ENCODE measurements around the gene RPS27A. TPM values are rescaled to one million over a fixed set of nuclear protein-coding genes. Genes with fewer than 3 reads are reported as not detected.

The RPS27A gene
- total RNA-seq (2011; cell fraction: chromatin; rRNA removed; ENCODE audit: low replicate concordance), result 331 and 344 TPM in 2 replicates
- total RNA-seq (2011; cell fraction: nucleolus; rRNA removed), result 339 and 368 TPM in 2 replicates
- total RNA-seq (2011; cell fraction: nucleoplasm; rRNA removed), result 601 and 1,012 TPM in 2 replicates
- total RNA-seq (2014; rRNA removed) (1,654 and 1,685 TPM in 2 replicates), total RNA-seq (2014; rRNA removed; fragmentation: Illumina TruSeq; extraction: Trizol) (3,037 and 3,271 TPM in 2 replicates), total RNA-seq (2015; rRNA removed; fragmentation: Illumina TruSeq; extraction: Trizol) (2,063 and 2,242 TPM in 2 replicates), total RNA-seq (2021) (1,392 and 1,538 TPM in 2 replicates), polyA plus RNA-seq (2011; rRNA removed) (3,088 and 3,282 TPM in 2 replicates), polyA plus RNA-seq (2014; fragmentation: Illumina TruSeq; extraction: Trizol) (1,383 and 1,726 TPM in 2 replicates), polyA plus RNA-seq (2014; fragmentation: Nextera tagmentation; extraction: Ambion mirVana) (1,000 to 10,000 TPM; 2,423 to 2,945 TPM), polyA plus RNA-seq (2014; rRNA removed) (2,195 and 2,258 TPM in 2 replicates), polyA minus RNA-seq (2011; rRNA and poly(A)+ RNA removed) (1,049 and 1,123 TPM in 2 replicates), Bru-seq, nascent RNA (percentile 100 among the genes with signal in this experiment), BruChase-seq, experiment 1, labeled RNA remaining after a 2-hour chase (percentile 99 among the genes with signal in this experiment), BruChase-seq, experiment 2, labeled RNA remaining after a 6-hour chase (percentile 99 among the genes with signal in this experiment)
- polyA plus RNA-seq (2011; cell fraction: cytosol; rRNA removed), result 748 and 1,744 TPM in 2 replicates
- 371 and 883 TPM in 2 replicates for polyA plus RNA-seq (2011; cell fraction: nucleus; rRNA removed)
- 2,166 and 2,345 TPM in 2 replicates for polyA plus RNA-seq (2012)
- 396 and 500 TPM in 2 replicates for polyA minus RNA-seq (2011; cell fraction: cytosol; rRNA and poly(A)+ RNA removed)
- 165 and 328 TPM in 2 replicates for polyA minus RNA-seq (2011; cell fraction: nucleus; rRNA and poly(A)+ RNA removed)
- long read RNA-seq, experiment 1, transcript RPS27A-203 (5 exons, 796 nt), result minor isoform, 370 of 2,144 reads
- long read RNA-seq, experiment 1, transcript RPS27A-201 (6 exons, 1,071 nt), result major isoform, 1,641 of 2,144 reads
- long read RNA-seq, experiment 1, partial matches to known transcripts, result 46 of 2,144 reads
- long read RNA-seq, experiment 1, other reads (novel, unspliced or antisense), result 85 of 2,144 reads
- long read RNA-seq, experiment 2, transcript RPS27A-203 (5 exons, 796 nt), result major isoform, 89 of 2,091 reads
- long read RNA-seq, experiment 2, partial matches to known transcripts, result 1,766 of 2,091 reads
- long read RNA-seq, experiment 2, other reads (novel, unspliced or antisense), result 234 of 2,091 reads
- long read RNA-seq, experiment 3, transcript RPS27A-201 (6 exons, 1,071 nt), result major isoform, 2,961 of 3,886 reads
- long read RNA-seq, experiment 3, transcript RPS27A-203 (5 exons, 796 nt), result minor isoform, 711 of 3,886 reads
- long read RNA-seq, experiment 3, partial matches to known transcripts, result 44 of 3,886 reads
- long read RNA-seq, experiment 3, other reads (novel, unspliced or antisense), result 169 of 3,886 reads

DNA sequence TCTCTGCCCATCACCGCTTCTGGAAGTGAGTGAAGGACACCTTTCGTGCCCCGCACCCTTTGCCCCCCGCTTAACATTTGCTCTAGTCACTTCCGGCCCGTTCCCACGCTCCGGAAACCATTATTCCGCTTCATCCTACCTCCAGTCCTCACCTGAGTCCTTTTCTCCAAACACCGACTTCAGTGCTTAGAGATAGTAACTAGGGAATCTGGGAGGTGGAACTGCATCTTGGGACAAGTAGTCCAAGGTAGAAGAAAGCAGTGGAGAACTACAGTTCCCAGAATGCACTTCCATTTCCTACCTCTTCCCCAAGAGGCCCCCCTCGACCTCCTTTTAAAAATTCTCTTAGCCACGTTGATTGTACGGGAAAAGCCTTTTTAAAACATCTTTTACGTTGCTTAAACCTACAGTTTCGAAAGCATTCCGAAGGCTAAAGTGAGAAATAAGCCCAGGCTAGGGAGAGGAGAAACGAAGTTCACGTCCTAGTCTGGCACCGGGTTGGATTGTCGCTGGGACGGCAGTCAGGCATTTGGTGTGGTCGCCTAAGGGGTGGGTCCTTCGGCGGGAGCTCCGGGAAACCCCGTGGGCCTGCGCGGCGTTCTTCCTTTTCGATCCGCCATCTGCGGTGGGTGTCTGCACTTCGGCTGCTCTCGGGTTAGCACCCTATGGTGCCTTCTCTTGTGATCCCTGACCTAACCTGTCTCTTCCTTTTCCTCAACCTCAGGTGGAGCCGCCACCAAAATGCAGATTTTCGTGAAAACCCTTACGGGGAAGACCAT, at the start of gene RPS27A, which contains the start of gene CLHC1:
RPS27A (plus strand) TSS at position 605 of the 779 bp plus-strand sequence; CDS start at position 742, 137 bp downstream.
CLHC1 (minus strand) TSS at position 210 of the 779 bp plus-strand sequence. CDS start 9,882 bp downstream, outside the sequence.
- peak within 1 kb of the TSS; percentile 99 to 100 for H3K9ac ChIP-seq (ENCODE audit: insufficient read depth in 1 of 2, low read depth in 2 of 2, low read length in 2 of 2)
- BruUV-seq (replicated peaks), result no TSS peak
- WGBS (ENCODE audit: insufficient coverage, low coverage, missing lambda C conversion rate), result under 1% methylated on average over 37 of the region's 37 CpGs
- in situ Hi-C loops (cut with MboI), result no loop called here
- peaks cover 45% of the 10 kb centered on the region for H3K36me3 ChIP-seq (ENCODE audit: control insufficient read depth, insufficient read depth, low read length)
- FAIRE-seq, result peak; percentile 90
- peak; percentile 85 for ATAC-seq
- peak within 1 kb of the TSS; percentile 96 for H3K4me2 ChIP-seq (ENCODE audit: insufficient read depth, low read length)
- H3K27me3 ChIP-seq (ENCODE audit: control insufficient read depth in 2 of 2, insufficient read depth in 2 of 2, low read length in 2 of 2), result no peaks in the 10 kb centered on the region
- POLR2A ChIA-PET, result interaction anchor here (0.6 to 1.4 kb wide), 15 partner anchors 9 to 288 kb away, joined by 3 to 12 read pairs (median 3); partner anchors contain the start of genes CFAP36 and RTN4
- no peaks in the 10 kb centered on the region; the same call in 1 of the 2 replicates for H4K20me1 ChIP-seq (replicated peaks; ENCODE audit: control insufficient read depth, insufficient read depth, low read length)
- intact Hi-C loops (cut with micrococcal nuclease), result loop anchor here (2.0 to 5.0 kb wide), 3 partner anchors 180 to 385 kb away; partner anchors contain the start of genes CCDC88A, PPP4R3B and RTN4
- peak within 1 kb of the TSS; percentile 100 for H2AFZ ChIP-seq (ENCODE audit: low read depth, low read length)
- no peaks in the 10 kb centered on the region for H3K9me1 ChIP-seq (ENCODE audit: control insufficient read depth, insufficient read depth, low read length)
- H3K27ac ChIP-seq (ENCODE audit: extremely low read depth, low read depth, low read length), result peak within 1 kb of the TSS; percentile 99
- H3K4me3 ChIP-seq, result peak within 1 kb of the TSS; percentile 79
- CTCF ChIA-PET (ENCODE audit: low intra/inter-chr PET ratio), result interaction anchor here (0.6 kb wide), 1 partner anchor 711 kb away, joined by 3 read pairs; no protein-coding TSS in a partner anchor
- peaks cover 72% of the 10 kb centered on the region for H3K79me2 ChIP-seq (ENCODE audit: control insufficient read depth, insufficient read depth, low read length)
- H3K9me3 ChIP-seq (replicated peaks; ENCODE audit: control insufficient read depth, insufficient read depth, low read depth, low read length), result no peaks in the 10 kb centered on the region
- peak; percentile 88 to 95 (median 89) for DNase-seq (ENCODE audit: extremely low read depth in 1 of 4, low spot score in 3 of 4)
- peaks cover 21 to 37% of the 10 kb centered on the region in 2 experiments for H3K4me1 ChIP-seq (replicated peaks in 1 of 2; ENCODE audit: control insufficient read depth in 2 of 2, insufficient read depth in 2 of 2, low read length in 2 of 2)
- TF ChIP-seq E4F1 (CRISPR knock-in tag; IDR thresholded peaks at IDR 0.05; ENCODE audit: borderline replicate concordance), result no peak
- no peak for TF ChIP-seq NR0B1 (IDR thresholded peaks at IDR 0.05; ENCODE audit: partially characterized antibody)
- no peak for TF ChIP-seq MCM3 (IDR thresholded peaks at IDR 0.05)
